NCI-H187 treated with DMSO at 0.1 percent for 48 hours (cell line): Measurements from ENCODE around the gene TSKU.
"Not testable (repeated sequence)": the region's sequence is repeated elsewhere in the genome, so short reads cannot be mapped to it uniquely, and the experiment has no call there.

Experiments
- DNase-seq: peaks from one replicate; lab custom pipeline; 2025; lab: John Stamatoyannopoulos, UW

Gene TSKU

DNA sequence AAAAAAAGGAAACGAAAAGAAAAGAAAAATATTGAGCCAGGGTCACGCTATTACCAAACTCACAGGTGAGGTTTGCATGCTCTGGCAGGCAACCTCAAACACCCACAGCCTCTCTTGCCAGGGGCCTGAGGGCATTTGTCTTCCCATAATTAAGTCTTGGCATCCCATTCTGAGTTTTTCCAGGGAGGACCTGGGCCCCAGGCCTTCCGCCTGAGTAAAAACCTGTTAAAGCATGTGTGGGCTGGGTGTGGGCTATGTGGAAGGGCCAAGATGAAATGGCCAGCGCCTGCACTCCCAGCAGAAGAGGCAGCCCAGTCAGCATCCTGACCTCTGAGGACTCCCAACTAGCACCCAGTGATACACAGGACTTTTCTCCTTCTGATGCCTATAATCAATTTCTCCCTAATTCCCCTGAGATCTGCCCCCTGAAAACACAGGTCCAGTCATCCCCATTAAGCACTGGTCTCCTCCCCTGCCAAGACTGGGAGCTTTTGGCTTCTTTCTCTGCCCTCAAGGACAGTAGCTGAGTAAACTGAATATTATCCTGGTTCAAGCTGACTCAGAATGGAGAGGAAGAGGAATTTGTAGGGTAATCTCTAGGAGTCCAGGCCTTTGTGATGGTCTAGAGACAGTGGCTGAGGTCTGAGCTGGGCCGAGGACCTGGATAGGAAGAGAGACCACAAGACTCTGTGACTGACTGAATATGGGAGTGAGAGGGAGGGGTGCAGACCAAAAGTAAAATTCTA is 42.0 kb downstream of the TSKU start:
- no peak for DNase-seq

DNA sequence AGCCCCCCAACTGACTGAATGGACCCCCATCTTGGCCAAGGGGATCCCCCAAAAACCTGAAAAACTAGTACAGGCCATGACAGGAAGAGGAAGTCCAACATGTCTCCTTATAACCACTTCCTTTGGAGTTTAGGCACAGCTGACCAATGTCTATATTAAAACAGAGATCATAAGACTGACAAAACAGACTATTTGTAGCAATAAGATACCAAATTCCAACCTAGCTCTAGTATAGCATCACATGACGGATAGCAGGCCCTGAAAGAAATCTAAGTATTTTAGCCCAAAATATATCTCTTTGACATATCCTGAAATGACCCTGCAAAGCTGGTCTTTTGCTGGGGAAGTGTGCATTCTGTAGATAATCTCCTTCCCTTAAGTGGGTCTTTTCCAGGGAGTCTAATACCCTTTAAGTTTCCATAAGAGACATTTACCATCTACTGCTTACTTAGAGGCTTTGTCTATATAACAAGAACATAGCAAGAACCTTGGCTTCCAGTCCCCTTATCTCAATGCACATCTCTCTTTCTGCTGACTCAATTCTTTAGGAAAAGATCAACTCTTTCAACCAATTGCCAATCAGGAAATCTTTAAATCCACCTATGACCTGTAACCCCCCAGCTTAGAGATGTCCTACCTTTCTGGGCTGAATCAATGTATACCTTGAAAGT is 42.7 kb downstream of the TSKU start:
- no peak for DNase-seq

GRCh38 chr11:76826508-76826907 is 43.4 kb downstream of the TSKU start:
- not testable (repeated sequence) for DNase-seq

- DNase-seq = not testable (repeated sequence)
Measured at GRCh38 chr11:76827005-76827404, 43.8 kb downstream of the TSKU start.

GRCh38 chr11:76830639-76831327 is 47.6 kb downstream of the TSKU start:
- DNase-seq = no peak

DNA sequence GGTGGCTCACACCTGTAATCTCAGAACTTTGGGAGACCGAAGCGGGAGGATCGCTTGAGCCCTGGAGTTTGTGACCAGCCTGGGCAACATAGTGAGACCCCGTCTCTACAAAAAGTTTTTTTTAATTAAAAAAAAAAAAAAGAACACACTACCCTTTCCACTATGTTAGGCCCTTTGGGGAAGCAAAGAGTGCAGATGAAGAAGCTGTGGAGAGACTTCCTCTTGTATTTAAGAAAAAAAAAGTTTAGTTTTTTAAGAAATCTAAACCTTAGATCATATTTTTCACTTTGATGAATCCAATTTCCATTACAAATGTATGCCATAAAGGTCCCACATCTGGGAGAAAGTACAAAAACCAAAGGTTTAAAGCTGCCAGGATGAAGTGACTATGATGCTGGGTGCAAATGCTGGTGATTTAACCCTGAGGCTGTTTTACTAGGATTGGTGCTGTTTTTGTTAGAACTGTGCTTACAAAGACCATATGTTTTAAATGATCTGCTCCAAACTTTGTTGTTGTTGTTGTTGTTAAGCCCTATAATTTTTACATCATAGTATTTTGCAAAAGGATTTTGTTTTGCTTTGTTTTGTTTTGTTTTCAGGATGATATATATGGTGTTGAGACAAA is 48.6 kb downstream of the TSKU start:
- DNase-seq = no peak

DNA sequence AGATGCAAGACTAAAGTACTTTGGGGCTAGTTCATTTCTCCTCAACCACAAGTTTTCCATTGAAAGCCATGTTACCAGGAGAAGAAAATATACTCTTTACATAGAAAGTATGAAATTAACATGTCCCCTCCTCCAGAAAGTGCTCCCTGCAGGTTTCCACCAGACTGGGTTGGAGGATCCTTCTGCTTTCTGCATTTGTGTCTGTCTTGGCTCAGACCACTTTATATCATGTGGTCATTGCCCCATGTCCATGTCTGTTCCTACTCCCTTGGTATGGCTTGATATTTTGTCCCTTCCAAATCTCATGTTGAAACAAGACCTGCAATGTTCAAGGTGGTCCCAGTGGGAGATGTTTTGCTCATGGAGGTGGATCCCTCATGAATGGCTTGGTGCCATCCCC is 49.2 kb downstream of the TSKU start:
- no peak for DNase-seq

DNA sequence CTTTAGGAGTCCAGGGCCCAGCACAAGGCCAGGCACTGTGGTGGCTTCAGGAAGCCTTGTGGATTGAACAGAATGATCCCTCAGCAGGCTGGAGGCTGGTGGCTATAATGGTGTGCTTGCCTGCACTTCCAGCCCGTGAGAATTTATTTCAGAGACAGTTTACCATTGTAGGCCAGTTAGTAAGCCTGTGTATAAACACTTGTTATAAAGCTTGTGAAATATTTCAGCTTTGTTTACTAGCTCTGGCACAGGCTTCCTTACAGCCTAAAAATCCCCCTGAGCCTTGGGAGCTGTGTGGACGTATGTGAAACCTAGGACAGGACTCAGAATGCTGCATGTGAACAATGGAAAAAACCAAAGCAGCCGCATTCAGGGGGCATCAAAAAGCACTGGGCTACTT is 51.0 kb downstream of the TSKU start:
- DNase-seq = no peak

DNA sequence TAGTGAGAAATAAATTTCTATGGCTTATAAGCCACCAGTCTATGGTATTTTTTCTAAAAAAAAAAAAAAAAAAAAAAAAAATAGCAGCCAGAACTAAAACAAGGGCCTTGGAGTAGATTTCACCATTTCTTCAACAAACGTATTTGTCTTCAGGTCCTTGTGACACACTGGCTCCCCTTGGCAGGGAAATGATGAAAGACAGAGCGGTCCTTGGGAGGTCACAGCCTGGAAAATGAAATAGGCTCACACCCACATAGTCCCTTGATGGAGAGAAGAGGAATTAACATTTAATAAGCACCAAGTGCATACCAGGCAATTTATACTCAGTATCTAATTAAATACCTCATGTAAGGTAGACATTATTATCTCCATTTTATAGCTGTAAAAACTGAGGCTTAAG is 51.9 kb downstream of the TSKU start:
- no peak for DNase-seq

- DNase-seq = no peak
Measured at GRCh38 chr11:76835928-76836612, 52.9 kb downstream of the TSKU start.

DNA sequence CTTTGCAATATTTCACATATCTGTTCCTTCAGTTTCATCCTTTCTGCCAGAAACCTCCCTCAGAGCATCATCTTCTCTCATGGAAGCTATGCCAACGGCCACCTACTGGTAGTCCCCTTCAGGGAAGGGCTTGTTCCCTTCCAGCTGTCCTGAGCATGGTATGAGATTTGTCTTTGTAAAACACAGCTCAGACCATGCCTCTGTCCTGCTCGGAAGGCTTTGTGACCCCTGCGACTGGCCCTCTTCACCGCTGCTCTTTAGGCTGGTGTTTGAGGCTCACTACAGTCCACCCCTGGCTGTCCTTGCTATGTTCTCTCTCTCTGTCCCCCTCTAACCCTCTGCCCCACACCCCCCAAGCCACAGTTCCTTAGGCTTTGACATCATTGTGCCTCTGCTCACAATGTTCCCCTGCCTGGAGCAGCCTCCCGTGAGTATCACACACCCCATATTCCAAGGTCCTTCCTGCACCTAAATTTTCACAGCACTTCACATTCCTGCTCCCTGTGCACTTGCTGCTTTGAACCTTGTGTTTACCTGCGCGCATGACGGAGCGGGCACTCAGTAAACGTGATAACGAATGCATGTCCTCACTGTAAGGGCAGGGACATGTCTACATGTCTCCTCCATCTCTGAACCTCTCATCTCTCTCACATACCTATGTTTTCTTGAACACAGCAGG is 53.6 kb downstream of the TSKU start:
- DNase-seq = no peak

- DNase-seq = no peak
Measured at GRCh38 chr11:76837696-76838677, 54.8 kb downstream of the TSKU start.

DNA sequence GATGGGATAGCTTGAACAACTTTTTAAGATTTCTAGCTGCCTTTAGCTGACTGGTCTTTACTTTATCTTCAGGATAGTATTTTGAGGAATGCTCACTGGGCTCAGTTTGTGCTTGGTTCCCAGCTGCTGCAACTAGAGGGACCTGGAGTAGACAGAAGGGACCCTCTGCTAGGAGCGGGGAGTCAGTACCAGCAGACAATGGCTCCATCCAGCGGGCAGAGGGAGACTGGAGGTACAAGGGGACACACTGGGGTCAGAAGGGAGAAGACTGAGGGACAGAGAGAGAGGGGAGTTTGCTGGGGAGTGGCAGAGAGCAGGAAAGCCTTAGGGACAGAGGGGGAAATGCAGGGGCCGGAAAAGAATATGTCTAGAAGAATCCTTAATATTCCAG is 55.5 kb downstream of the TSKU start:
- no peak for DNase-seq

DNA sequence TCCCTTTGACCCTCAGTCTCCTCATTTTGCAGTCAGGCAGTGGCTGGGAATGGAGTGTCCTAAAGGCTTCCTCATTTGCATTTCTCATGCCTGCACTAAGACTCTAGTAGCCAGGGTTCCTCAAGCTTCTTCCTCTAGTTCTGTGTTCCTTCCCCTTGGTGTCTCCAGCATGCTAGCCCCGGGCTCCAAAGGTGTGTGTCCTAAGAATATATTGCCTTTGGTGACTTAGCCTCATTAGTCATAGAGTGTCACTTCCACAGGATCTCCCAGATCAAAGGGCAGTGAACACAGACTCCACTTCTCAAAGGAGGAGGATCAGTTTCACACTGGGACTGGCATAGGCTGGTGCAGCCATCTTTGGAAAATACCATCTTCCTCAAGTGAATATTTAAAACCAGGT is 56.2 kb downstream of the TSKU start:
- no peak for DNase-seq

DNA sequence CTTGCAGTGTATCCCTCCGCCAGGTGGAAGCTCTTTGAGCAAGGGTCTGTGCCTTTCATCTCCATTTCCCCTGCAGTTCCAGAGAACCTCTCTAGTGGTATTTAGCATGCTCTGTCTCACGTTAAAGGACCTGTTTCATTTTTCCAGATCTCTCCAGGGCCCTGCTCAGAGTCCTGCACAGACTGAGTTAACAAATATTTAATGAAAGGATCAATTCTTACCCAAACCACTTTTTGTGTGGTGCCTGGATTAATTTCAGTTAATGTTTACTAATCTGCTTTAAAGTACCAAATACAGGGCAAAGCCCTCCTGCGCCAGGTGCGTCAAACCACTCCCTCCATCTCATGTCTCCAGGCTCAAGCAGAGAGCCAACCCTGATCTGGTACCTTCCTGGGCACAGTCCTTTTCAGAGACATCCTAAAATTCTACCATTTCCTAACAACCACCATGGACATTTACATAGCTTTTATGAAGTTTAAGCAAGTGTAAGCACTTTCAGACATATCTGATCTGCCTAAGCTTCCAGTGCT is 58.8 kb downstream of the TSKU start:
- no peak for DNase-seq

- DNase-seq = no peak
Measured at GRCh38 chr11:76843907-76844306, 60.8 kb downstream of the TSKU start.

DNA sequence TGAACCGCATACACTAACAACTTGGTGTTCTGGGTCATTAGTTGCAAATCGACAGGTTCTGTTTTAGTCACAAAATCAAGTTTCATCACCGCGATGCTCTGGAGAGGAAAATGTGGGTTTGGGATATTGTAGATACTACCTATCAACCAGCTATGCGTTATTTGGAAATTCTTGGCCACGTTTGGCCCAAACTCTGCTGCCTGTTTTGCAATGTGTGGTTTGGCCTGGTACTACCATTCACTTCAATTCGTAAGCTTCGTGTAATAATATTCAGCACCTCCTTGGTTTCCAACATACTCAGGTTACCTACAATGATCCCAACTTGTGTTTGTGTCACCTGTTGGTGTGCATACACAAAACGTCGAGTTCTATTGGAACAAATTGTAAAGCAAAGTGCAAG is 61.4 kb downstream of the TSKU start:
- no peak for DNase-seq

DNA sequence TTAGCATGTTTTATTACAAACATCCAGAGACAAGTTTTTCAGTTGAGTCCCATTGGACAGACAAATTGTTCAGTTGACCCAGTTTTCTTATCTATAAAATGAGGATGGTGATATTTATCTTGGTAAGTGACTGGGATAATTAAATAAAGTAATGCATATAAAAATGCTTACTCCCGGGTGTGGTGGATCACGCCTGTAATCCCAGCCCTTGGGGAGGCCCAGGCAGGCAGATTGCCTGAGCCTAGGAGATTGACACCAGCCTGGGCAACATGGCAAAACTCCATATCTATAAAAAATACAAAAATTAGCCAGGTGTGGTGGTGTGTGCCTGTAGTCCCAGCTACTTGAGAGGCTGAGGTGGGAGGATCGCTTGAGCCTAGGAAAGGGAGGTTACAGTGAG is 61.9 kb downstream of the TSKU start:
- no peak for DNase-seq

DNA sequence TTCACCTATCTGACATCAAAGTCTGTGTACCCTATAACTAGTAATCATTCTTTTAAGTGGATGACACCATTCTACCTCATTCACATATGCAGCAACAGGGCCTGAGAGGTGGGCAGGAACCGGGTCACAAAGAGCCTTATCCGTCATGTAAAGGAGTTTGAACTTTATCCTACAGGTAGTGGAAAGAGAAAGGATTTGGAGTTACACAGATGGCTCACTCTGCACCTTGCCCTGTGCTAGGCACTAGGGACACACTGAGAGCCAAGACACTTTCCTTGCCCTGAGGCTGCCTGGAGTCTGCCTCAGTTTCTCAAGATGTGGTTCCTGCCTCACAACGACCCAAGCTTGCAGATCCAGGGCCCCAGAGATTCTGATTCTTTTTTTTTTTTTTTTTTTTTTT is 63.3 kb downstream of the TSKU start:
- no peak for DNase-seq
